Lower leg skin (tissue), 3 donors: ENCODE results near the gene RHCG.

Source experiments
- POLR2A ChIP-seq, 2 donors: fragments of 450-650 bp; IDR thresholded peaks; one replicate each; pipeline ENCODE4 v1.6.1; 2016 to 2017; ENCODE audit warnings: antibody characterized with exemption in 2 of 2, mild to moderate bottlenecking in 1 of 2, moderate library complexity in 1 of 2
- TF ChIP-seq, protein P1 (sequence below), 3 donors: fragments of 450-650 bp; IDR thresholded peaks; one replicate each; pipeline ENCODE4 v1.5.1; 2016; ENCODE audit warnings: antibody characterized with exemption in 3 of 3, mild to moderate bottlenecking in 3 of 3, moderate library complexity in 2 of 3

DNA sequence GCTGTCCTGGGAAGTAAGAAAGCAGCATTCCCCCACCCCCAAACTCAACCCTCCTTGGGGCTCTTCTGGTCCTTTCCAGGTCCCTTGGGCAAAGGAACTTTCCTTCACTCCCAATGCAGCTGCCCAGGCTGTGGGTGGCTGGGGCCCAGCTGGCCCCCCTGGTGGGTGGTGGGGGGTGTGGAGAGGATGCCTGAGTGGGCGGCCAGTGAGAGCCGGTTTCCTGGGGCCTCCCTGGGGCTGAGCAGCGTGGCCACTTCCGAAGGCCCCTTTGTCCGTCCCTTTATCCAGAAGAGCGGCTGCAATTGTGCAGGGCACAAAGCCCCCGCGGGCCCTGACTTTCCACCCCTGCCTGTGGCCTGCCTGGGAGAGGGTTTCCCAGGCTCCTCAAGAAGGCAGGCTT lies 61.0 kb downstream of the RHCG start:
- TF ChIP-seq, protein P1, sequence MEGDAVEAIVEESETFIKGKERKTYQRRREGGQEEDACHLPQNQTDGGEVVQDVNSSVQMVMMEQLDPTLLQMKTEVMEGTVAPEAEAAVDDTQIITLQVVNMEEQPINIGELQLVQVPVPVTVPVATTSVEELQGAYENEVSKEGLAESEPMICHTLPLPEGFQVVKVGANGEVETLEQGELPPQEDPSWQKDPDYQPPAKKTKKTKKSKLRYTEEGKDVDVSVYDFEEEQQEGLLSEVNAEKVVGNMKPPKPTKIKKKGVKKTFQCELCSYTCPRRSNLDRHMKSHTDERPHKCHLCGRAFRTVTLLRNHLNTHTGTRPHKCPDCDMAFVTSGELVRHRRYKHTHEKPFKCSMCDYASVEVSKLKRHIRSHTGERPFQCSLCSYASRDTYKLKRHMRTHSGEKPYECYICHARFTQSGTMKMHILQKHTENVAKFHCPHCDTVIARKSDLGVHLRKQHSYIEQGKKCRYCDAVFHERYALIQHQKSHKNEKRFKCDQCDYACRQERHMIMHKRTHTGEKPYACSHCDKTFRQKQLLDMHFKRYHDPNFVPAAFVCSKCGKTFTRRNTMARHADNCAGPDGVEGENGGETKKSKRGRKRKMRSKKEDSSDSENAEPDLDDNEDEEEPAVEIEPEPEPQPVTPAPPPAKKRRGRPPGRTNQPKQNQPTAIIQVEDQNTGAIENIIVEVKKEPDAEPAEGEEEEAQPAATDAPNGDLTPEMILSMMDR (IDR thresholded peaks at IDR 0.05) = no peak
- TF ChIP-seq POLR2A (IDR thresholded peaks at IDR 0.05) = no peak
